Endothelial cell of umbilical vein (primary cell): ENCODE data around the gene HECTD1. TPM values are rescaled to one million over a fixed set of nuclear protein-coding genes. Genes with fewer than 3 reads are reported as not detected.

Experiments
- BruUV-seq: library from RNA; stranded (reverse); fragments of 400-500 nt; replicated peaks from 2 replicates; lab custom pipeline; 2021; lab: Mats Ljungman, UMichigan
- CTCF ChIA-PET: fragments of 300-600, 350-600 bp; sonication (Branson Sonifier 250); formaldehyde crosslinking; loops from one replicate; lab custom pipeline; 2021; ENCODE audit warnings: antibody characterized with exemption, inconsistent platforms; lab: Charles Lee
- POLR2A ChIA-PET: fragments of 300-600, 350-600 bp; sonication (Branson Sonifier 250); formaldehyde crosslinking; loops from one replicate; lab custom pipeline; 2021; ENCODE audit warnings: antibody characterized with exemption, inconsistent platforms; lab: Charles Lee
- DNase-seq: peaks from one replicate; pipeline ENCODE4 v3.0.0-alpha.2; 2011; ENCODE audit warnings: low read depth, low spot score
- FAIRE-seq: peaks from 2 replicates; lab custom pipeline; 2011; peaks lifted over from hg19 to GRCh38; lab: Jason Lieb, UNC
- H2AFZ ChIP-seq: 2 replicates; pipeline ENCODE4 v1.6.0; 2012; ENCODE audit warnings: low read depth, low read length, control low read depth, inconsistent platforms
- H3K27ac ChIP-seq: 2 replicates; pipeline ENCODE4 v1.5.1; 2011; ENCODE audit warnings: low read depth, mild to moderate bottlenecking, control low read depth, low read length, moderate library complexity; ENCODE audit not compliant: insufficient read depth
- H3K27me3 ChIP-seq, 2 experiments: 2 replicates each; pipeline versions ENCODE4 v1.6.0 to v1.6.1; 2011; ENCODE audit warnings: low read length in 2 of 2, mixed read lengths in 1 of 2; ENCODE audit not compliant: control insufficient read depth in 2 of 2, insufficient read depth in 2 of 2
- H3K36me3 ChIP-seq, 2 experiments: 2 replicates in 1 of 2; 3 replicates in 1 of 2; pipeline ENCODE4 v1.5.1; 2011; ENCODE audit warnings: low read length in 2 of 2, mild to moderate bottlenecking in 1 of 2, moderate library complexity in 1 of 2; ENCODE audit not compliant: control insufficient read depth in 2 of 2, insufficient read depth in 2 of 2; ENCODE audit errors: extremely low read depth in 1 of 2
- H3K4me1 ChIP-seq: 3 replicates; pipeline ENCODE4 v1.5.1; 2011; ENCODE audit warnings: mild to moderate bottlenecking, low read length; ENCODE audit not compliant: control insufficient read depth, insufficient read depth; ENCODE audit errors: extremely low read depth
- H3K4me2 ChIP-seq: 2 replicates; pipeline ENCODE4 v1.6.1; 2011; ENCODE audit warnings: low read length, control low read depth, mixed read lengths; ENCODE audit not compliant: insufficient read depth
- H3K4me3 ChIP-seq, 3 experiments: fragments of 200-600 bp in 1 of 3; sonication (generic), shearing (Covaris generic) in 1 of 3; replicated peaks in 1 of 3; 2 replicates each; pipeline ENCODE4 v1.5.1; 2011 to 2016; ENCODE audit warnings: control low read depth in 3 of 3, low read length in 3 of 3, mild to moderate bottlenecking in 2 of 3, inconsistent platforms in 1 of 3, low read depth in 1 of 3, moderate library complexity in 1 of 3; ENCODE audit not compliant: insufficient read depth in 1 of 3
- H3K79me2 ChIP-seq: 2 replicates; pipeline ENCODE4 v1.6.0; 2012; ENCODE audit warnings: low read length, inconsistent platforms; ENCODE audit not compliant: control insufficient read depth, insufficient read depth
- H3K9ac ChIP-seq: replicated peaks from 2 replicates; pipeline ENCODE3; 2011; ENCODE audit warnings: low read length, control low read depth; ENCODE audit not compliant: insufficient read depth; ENCODE audit errors: extremely low read depth
- H3K9me1 ChIP-seq: replicated peaks from 3 replicates; pipeline ENCODE4 v1.6.0; 2011; ENCODE audit warnings: mild to moderate bottlenecking, low read length; ENCODE audit not compliant: control insufficient read depth, insufficient read depth; ENCODE audit errors: extremely low read depth
- H3K9me3 ChIP-seq: replicated peaks from 2 replicates; pipeline ENCODE4 v1.5.1; 2012; ENCODE audit warnings: low read length, inconsistent platforms; ENCODE audit not compliant: control insufficient read depth, insufficient read depth
- H4K20me1 ChIP-seq: replicated peaks from 2 replicates; pipeline ENCODE3; 2011; ENCODE audit warnings: mild to moderate bottlenecking, low read length; ENCODE audit not compliant: control insufficient read depth, insufficient read depth; ENCODE audit errors: extremely low read depth
- CTCF ChIP-seq, 2 donors: IDR thresholded peaks; 1 replicate in 1 of 2; 2 replicates in 1 of 2; pipeline ENCODE4 v1.5.1; 2011; ENCODE audit warnings: low read length in 2 of 2, mild to moderate bottlenecking in 2 of 2, moderate library complexity in 2 of 2, control low read depth in 1 of 2, inconsistent platforms in 1 of 2, low read depth in 1 of 2; ENCODE audit not compliant: insufficient read depth in 1 of 2; ENCODE audit errors: extremely low read depth in 1 of 2
- EZH2 ChIP-seq: IDR thresholded peaks from 2 replicates; pipeline ENCODE4 v1.6.1; 2012; ENCODE audit warnings: borderline replicate concordance, low read depth, mild to moderate bottlenecking, moderate library complexity, low read length, inconsistent platforms; ENCODE audit not compliant: severe bottlenecking
- FOS ChIP-seq: IDR thresholded peaks from 2 replicates; pipeline ENCODE4 v1.6.1; 2011; ENCODE audit warnings: mild to moderate bottlenecking, low read length, moderate library complexity, borderline replicate concordance; ENCODE audit not compliant: insufficient read depth
- GATA2 ChIP-seq: IDR thresholded peaks from 2 replicates; pipeline ENCODE4 v1.7.0; 2011; ENCODE audit warnings: low read depth, mild to moderate bottlenecking, moderate library complexity, mixed read lengths, low read length; ENCODE audit not compliant: insufficient read length, insufficient read depth
- JUN ChIP-seq: IDR thresholded peaks from 2 replicates; pipeline ENCODE4 v1.6.1; 2011; ENCODE audit warnings: borderline replicate concordance, low read depth; ENCODE audit not compliant: insufficient read length, insufficient read depth
- MAX ChIP-seq: IDR thresholded peaks from 2 replicates; pipeline ENCODE4 v1.6.1; 2011; ENCODE audit not compliant: insufficient read depth, insufficient read length
- MYC ChIP-seq: IDR thresholded peaks from one replicate; pipeline ENCODE4 v1.6.1; 2011; ENCODE audit warnings: mild to moderate bottlenecking, low read depth, low read length
- POLR2A ChIP-seq: IDR thresholded peaks from 2 replicates; pipeline ENCODE4 v1.6.1; 2012; ENCODE audit warnings: low read depth, mild to moderate bottlenecking, control low read depth, low read length
- POLR2AphosphoS5 ChIP-seq: IDR thresholded peaks from 2 replicates; pipeline ENCODE4 v1.6.1; 2012; ENCODE audit warnings: low read depth, mild to moderate bottlenecking, control low read depth, low read length, moderate library complexity; ENCODE audit not compliant: insufficient read depth
- dilution Hi-C: fragments of 300-500 bp; cut with MboI; formaldehyde crosslinking; loops from one replicate; pipeline ENCODE4 v1.15.0; 2019; ENCODE audit warnings: low sequenced_read_pairs; ENCODE audit not compliant: extremely low pct_ligation_motif_present
- intact Hi-C: fragments of 100-400 bp; cut with micrococcal nuclease; formaldehyde crosslinking; loops from one replicate; pipeline ENCODE4 v1.10.0; 2022
- polyA plus RNA-seq, 4 experiments: library from polyadenylated mRNA; depleted of rRNA in 3 of 4; stranded (reverse) in 3 of 4; unstranded in 1 of 4; fragments of >200 nt; gene quantifications; 2 replicates each; pipeline versions ENCODE4 v1.2.1 to v1.2.3, GENCODE V29; 2011 to 2012; ENCODE audit warnings: missing spikeins in 1 of 4
- total RNA-seq: library from RNA; stranded (reverse); gene quantifications from 2 replicates; pipeline ENCODE4 v1.2.3, GENCODE V29; 2021

The HECTD1 gene
- total and polyA plus RNA-seq, 2 donors (not counting 3 experiments of a cell fraction or from before 2014, with no cell fraction given) = 67.9 to 181 TPM

- DNase-seq (no peak), FAIRE-seq (no peak)
- CTCF ChIA-PET = no interaction called here
- H3K27ac ChIP-seq = no peak overlapping the region
- POLR2A ChIA-PET = no interaction called here
- no peak overlapping the region for H3K9ac ChIP-seq
- BruUV-seq = no TSS peak
- dilution Hi-C loops (no loop called here), intact Hi-C loops (no loop called here)
- no peak overlapping the region for H3K4me3 ChIP-seq
- no peak overlapping the region for H3K4me2 ChIP-seq
- no peaks in the 10 kb centered on the region for H3K9me1 ChIP-seq
- H3K4me1 ChIP-seq = no peaks in the 10 kb centered on the region
- no peaks in the 10 kb centered on the region for H3K79me2 ChIP-seq
- no peaks in the 10 kb centered on the region for H3K36me3 ChIP-seq
- H2AFZ ChIP-seq = no peak overlapping the region
- H4K20me1 ChIP-seq = no peaks in the 10 kb centered on the region
- H3K27me3 ChIP-seq = no peaks in the 10 kb centered on the region
- no peaks in the 10 kb centered on the region for H3K9me3 ChIP-seq
- TF ChIP-seq POLR2A (no peak), GATA2 (no peak), MAX (no peak), CTCF (IDR thresholded peaks at IDR 0.05; ENCODE audit: extremely low read depth in 1 of 2, insufficient read depth in 1 of 2, low read depth in 1 of 2, low read length in 2 of 2) (no peak), MYC (no peak), POLR2AphosphoS5 (no peak), FOS (no peak), EZH2 (no peak), JUN (no peak)
These were observed 27.9 kb upstream of the HECTD1 start for GRCh38 chr14:31235462-31235861.
